ELF-1 (cell line): ENCODE data around the gene UGT1A7.
"Not testable (repeated sequence)": the region's sequence is repeated elsewhere in the genome, so short reads cannot be mapped to it uniquely, and the experiment has no call there.

Source experiments
- DNase-seq: peaks from one replicate; pipeline ENCODE4 v3.0.0-alpha.2; 2016; ENCODE audit warnings: low read depth, low spot score

UGT1A7 gene

DNA sequence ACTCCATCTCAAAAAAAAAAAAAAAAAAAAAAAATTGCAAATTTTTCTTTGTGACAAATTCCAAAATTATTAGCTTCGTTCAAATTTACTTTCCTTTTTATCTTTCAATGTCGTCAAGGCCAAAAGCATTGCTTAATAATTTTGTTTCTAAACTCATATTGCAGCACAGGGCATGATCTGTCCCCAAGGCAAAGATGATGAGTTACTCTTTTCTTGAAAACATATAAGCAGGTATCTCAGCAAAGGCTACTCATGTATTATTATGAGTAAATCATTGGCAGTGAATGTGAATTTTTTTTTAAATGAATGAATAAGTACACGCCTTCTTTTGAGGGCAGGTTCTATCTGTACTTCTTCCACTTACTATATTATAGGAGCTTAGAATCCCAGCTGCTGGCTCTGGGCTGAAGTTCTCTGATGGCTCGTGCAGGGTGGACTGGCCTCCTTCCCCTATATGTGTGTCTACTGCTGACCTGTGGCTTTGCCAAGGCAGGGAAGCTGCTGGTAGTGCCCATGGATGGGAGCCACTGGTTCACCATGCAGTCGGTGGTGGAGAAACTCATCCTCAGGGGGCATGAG, at the start of gene UGT1A7:
Gene UGT1A7, plus strand, starts transcription at position 381 of the 579 bp plus-strand sequence. Its CDS starts 37 bp downstream, at position 418.
- no peak for DNase-seq

DNA sequence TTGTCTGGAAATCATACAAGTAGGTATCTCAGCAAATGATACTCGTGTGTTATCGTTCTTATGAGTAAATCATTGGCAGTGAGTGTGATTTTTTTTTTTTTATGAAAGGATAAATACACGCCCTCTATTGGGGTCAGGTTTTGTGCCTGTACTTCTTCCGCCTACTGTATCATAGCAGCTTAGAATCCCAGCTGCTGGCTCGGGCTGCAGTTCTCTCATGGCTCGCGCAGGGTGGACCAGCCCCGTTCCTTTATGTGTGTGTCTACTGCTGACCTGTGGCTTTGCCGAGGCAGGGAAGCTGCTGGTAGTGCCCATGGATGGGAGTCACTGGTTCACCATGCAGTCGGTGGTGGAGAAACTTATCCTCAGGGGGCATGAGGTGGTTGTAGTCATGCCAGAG, 45.4 kb upstream of the UGT1A7 start, which contains the start of gene UGT1A10:
Gene UGT1A10, plus strand, starts transcription at position 143 of the 400 bp plus-strand sequence. Its CDS starts 75 bp downstream, at position 218.
- DNase-seq, result not testable (repeated sequence)

DNA sequence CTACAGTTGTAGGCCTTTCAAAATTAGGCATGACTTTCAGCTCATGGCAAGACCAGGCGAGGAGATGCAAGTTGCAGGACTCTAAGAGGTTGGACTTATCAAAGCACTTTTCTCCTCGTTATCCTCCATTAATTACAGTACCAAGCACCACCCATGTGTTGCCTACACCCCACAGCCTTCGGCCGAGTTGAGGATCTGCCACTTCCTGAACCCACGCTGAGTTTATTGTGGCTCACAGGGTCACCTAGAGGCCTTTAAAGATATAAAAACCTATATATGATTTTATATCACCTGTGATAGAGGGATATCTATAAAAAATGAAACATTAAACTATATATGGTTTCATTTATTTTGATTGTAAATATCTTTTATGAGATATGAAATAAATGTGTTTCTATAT, 42.9 kb upstream of the UGT1A7 start:
- no peak for DNase-seq

DNA sequence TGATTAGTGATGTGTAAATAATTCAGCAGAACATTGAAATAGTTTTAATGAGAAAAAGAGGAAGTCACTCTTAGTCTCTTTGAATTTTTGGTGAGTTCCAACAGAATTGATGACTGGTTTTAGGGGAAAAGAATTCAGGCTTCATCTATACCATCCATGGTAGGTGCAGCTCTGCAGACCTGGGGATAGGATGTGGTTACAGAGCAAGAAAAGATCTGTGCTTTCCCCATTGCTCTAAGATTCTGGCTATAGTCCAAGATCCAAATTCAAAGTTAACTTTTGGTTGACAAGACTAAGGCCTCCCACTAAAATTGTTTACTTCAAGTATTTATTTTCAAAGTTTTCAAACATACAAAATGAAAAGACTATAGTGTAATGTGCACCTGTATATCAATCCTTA, 41.8 kb upstream of the UGT1A7 start:
- no peak for DNase-seq

DNA sequence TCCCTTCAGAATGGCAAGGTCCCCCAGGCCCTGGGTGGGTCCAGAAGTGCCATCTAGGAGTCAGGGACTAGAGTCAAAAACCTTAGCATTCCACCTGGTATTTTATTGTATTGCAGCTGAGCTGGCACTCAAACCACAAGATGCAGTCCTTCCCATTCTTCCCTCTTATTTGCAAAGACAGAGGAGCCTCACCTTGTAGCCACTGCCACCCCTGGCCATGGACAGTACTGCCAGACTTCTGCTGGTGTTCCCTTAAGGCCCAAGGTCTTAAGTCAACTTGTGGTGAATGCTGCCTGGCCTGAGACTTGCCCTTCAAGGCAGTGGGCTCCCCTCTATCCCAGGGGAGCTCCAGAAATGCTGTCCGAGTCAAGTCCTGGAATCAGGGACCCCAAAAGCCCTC, 38.6 kb upstream of the UGT1A7 start:
- peak; percentile 16 for DNase-seq

DNA sequence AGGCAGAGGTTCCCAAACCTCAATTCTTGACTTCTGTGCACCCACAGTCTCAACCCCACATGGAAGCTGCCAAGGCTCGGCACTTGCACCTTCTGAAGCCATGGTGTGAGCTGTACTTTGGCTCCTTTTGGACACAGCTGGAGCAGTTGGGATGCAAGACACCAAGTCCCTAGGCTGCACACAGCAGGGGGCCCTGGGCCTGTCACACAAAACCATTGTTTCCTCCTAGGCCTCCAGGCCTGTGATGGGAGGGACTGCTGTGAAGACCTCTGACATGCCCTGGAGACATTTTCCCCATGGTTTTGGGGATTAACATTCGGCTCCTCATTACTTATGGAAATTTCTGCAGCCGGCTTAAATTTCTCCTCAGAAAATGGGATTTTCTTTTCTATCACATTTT, 35.7 kb upstream of the UGT1A7 start:
- not testable (repeated sequence) for DNase-seq

DNA sequence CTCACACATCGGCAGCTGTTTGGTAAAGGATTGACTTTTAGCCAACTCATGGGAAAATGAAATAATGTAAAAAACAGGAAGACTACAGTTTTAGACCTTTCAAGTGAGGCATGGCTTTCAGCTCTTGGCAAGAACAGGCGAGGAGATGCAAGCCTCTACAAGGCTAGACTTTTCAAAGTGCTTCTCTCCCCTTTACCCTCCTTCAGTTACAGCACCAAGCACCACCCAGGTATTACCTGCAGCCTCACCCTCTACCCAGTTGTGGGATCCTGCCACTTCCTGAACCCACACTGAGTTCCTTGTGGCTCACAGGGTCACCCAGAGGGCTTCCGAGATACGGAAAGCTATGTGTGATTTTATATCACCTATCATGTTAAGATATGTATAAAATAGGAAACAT, 30.7 kb upstream of the UGT1A7 start:
- DNase-seq, result no peak

DNA sequence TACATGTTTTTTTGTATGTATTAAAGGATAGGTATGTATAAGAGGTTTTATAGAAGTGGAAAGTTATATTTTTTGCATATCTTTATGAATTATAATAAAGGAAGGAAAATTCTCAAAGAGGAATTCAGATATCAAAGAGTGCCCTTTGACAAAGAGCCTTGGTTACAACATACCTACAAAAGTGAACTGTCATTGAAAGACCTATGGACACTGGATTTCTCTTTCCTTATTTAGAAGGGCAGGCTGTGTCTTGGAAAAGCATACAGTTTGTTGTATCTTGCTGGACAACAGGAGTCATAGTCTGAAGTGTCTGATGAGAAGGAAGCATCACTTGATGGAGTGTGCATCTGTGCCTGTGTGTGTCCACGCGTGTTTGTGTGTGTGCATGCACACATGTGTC, 30.3 kb upstream of the UGT1A7 start:
- no peak for DNase-seq

DNA sequence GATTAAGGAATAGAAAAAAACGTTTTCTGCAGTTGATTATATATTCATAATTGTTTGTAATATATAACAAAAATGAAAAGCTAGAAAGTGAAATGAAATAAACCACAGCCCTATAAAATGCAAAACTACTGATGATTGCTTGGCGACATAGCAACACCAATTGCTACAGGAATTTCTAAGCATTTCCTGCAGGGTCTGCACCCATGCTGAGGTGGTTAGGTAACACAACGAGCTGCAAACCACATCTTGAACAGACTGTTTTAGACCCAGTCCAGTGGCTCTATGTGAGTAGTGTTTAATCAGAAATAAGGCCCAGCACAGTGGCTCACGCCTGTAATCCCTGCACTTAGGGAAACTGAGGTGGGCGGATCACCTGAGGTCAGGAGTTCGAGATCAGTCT, 27.2 kb upstream of the UGT1A7 start:
- DNase-seq, result no peak

DNA sequence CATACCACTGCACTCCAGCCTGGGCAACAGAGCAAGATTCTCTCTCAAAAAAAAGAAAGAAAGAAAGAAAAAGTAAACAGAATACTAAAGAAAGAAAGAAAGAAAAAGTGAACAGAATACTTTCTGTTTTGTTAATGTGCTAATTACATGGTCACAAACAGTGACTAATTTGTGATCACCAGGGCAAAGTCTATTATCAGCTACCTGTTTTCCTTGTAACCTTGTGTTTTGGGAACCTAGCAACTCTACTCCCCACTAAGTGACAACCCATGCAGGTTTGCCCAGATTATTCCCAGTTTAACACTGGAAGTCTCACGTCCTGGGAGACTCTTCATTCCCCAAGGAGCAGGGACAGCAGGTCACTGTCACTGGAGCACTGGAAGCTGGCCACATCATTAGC, 26.7 kb upstream of the UGT1A7 start:
- no peak for DNase-seq

DNA sequence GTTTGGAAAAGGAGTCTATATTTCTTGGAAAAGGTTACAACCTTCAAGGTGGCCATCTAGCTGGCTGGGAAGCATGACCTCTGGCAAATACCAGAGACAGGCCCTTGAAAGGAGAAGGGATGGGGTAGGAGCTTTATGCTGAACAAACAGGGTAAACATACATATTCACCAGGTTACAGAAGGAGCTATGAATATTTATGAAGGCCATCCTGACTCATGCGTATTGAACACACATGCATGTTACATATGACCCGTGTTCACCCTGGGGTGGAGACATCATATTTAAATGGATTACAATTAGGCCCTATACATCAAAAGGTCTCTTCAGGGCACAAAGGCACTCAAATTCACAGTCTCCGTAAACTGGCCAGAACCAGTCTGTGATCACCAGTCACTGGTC, 25.8 kb upstream of the UGT1A7 start:
- not testable (repeated sequence) for DNase-seq

DNA sequence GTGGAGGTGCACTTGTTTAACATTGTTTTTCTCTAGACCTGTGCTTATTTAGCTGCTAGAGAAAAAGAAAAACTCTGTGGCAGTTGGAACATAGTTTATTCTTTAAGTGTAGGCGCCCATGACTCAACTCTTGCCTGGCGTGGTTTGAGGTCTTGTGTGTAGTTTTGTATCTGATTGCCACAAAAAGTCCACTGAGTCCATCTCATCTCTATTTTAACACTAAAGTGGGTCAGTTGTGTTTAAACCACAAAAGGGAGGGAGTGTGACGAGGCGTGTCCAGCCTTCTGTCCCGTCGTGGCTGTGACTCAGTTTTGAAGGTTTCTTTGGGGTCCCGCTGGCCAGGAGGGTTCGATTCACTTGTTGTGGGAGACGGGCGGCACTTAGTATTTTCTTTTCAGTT, 25.3 kb upstream of the UGT1A7 start:
- DNase-seq, result no peak

DNA sequence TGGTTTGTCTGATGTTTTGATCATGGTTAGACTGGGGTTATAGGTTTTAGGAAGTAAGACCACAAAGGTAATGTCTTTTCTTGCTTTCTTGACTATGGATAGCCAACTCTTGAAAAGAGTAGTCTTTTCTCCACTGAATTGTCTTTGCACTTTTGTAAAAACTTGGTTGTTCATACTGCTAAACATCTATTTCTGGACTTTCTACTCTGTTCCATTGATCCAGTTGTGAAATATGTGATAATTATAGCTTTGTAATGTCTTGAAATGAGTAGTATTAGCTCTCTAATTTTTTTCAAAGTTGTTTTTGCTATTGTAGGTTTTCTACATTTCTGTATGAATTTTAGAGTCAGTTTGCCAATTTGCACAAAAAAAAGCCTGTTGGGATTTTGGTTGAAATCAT, 23.1 kb upstream of the UGT1A7 start:
- DNase-seq, result no peak

DNA sequence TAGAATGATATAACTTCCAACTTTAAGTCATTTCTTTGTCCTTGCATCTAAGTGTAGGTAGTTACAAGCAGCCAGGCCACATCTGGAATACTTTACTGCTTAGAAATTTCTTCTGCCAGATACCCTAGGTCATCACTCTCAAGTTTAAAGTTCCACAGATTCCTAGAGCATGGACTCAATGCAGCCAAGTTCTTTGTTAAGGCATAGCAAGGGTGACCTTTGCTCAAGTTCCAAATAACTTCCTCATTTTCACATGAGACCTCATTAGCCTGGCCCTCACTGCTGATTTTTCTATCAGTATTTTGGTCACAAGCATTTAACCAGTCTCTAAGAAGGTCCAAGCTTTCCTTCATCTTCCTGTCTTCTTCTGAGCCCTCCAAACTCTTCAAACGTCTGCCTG, 17.8 kb upstream of the UGT1A7 start:
- DNase-seq, result no peak

DNA sequence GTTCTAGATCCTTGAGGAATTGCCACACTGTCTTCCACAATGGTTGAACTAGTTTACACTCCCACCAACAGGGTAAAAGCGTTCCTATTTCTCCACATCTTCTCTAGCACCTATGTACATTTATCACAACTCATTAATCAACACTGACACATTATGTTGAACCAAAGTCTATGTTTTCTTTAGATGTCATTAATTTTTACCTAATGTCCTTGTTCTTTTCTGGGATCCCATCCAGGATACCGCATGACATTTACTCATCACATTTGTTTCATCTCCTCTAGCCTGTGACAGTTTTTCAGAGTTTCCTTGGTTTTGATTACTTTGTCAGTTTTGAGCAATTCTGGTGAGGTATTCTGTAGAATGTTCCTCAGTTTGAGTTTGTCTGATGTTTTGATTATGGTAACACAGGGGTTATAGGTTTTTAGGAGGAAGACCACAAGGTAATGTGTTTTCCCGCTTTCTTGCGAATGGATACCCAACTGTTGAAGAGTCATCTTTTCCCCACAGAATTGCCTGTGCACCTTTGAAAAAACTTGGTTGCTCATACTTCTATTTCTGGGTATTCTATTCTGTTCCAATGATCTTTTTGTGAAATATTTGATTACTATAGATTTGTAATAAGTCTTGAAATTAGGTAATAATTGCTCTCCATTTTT, 13.0 kb upstream of the UGT1A7 start:
- no peak for DNase-seq

DNA sequence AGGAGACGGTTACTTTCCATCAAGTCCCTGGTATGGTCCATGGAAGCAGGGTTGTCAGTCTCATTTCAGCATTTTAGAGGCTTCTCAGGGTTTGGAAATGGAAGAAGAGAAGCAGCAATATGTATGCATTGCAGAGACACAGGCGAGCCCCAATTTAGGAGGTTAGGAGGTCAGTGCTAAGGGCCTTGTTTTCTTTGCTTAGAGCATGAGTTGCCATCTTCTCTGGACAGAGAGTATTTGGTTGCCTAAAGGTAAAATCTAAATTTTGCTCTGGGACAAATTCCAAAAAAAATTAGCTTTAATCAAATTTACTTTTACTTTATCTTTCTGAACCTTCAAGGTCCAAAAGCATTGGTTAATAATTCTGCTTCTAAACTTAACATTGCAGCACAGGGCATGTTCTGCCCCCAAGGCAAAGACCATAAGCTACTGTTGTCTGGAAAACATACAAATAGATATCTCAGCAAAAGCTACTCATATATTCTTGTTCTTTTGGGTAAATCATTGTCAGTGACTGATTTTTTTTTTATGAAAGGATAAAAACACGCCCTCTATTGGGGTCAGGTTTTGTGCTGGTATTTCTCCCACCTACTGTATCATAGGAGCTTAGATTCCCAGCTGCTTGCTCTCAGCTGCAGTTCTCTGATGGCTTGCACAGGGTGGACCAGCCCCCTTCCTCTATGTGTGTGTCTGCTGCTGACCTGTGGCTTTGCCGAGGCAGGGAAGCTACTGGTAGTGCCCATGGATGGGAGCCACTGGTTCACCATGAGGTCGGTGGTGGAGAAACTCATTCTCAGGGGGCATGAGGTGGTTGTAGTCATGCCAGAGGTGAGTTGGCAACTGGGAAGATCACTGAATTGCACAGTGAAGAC, 10.2 kb upstream of the UGT1A7 start, which contains the start of gene UGT1A9:
Gene UGT1A9, plus strand, starts transcription at position 609 of the 872 bp plus-strand sequence. Its CDS starts 37 bp downstream, at position 646.
- DNase-seq, result no peak

DNA sequence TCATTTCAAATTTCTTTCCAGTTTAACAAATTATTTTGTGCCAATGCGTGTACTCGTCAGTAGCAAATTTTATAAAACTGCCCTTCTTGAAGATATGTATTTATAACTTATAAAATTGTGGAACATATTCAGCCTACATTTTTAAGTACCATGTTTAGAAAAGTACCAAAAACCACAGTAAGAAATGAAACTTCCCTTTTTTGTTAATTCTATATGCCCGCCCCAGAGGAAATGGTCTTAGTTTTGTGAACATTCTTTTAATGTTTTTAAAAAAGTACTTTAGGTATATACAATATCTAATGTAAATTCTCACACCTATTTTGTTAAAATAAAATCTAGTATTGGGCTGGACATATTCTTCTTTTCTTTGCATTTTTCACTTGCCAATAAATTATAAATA, 8.8 kb upstream of the UGT1A7 start:
- DNase-seq, result no peak

DNA sequence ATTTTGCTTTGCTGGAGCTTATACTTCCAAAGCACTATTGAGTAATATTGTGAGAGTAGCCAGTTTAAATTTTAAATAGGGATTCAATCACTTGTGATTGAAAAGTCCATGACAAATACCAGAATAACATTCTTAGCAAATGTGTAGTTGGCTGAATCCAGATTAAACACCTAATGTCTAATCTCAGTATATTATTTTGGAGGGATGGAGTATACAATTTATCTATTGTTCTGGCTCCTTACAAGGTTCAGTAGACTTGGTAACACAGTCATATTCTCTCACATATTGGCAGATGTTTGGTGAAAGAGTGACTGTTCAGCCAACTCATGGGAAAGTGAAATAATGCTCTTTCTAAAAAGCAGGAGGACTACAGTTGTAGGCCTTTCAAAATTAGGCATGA, 7.8 kb upstream of the UGT1A7 start:
- DNase-seq, result no peak

DNA sequence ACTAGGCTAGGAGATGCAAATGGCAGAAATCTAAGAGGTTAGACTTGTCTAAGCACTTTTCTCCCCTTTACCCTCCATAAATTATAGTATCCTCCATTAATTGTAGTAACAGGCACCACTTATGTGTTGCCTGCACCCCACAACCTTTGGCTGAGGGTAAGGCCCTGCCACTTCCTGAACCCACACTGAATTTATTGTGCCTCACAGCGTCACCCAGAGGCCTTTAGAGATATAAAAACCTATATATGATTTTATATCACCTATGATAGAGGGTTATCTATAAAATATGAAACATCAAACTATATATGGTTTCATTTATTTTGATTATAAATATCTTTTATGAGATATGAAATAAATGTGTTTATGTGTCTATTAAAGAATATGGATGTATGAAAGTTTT, 7.4 kb upstream of the UGT1A7 start:
- no peak for DNase-seq

DNA sequence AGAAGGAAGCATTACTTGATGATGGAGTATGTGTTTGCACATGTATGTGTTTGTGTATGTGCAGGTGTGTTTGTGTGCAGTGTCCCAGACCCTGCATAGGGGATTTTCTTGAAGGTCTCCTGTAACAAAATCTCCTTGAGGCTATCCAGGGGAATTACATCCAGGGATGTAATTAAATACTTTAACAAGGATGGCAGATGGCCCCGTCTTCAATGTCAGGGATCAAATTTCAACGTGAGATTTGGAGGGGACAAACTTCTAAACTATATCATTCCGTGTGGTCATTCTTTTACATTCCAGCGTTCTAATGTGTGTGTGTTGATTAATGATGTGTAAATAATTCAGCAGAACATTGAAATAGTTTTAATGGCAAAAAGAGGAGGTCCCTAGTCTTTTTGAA, 6.7 kb upstream of the UGT1A7 start:
- no peak for DNase-seq

DNA sequence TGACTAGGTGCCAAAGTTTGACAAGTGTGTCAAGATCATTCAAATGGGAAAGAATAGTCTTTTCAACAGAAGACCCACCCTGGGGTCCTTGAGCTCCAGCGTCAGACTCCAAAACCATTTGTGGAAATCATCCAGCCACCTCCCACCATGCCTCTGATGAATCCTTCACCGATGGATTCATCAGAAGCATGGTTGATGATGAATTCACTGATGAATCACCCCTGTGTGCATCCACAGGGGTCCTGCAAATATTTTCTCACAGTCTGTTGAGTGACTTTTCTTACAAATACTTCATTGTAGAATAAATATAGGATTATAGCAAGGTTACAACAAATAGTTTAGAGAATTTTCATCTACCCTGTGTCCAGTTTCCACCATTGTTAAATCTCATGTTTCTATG, 5.7 kb upstream of the UGT1A7 start:
- DNase-seq, result no peak

DNA sequence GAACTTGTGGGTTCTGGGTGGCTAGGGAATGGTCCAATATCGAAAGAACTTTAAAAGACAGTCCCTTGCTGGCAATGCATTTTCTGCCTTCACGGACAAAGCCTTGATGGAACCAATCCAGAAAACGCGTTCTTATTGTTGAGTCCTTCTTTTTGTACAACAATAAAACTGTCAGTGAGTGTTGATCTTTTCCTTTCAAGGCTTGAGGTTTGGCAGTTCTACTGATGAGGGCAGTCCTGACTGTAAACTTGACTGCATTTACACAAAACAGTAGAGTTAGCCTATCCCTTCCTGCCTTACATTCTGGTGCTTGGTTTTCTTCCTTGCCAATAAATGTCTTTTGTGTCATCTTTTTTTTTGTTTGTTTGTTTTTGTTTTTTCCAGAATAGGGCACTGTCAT, 2.5 kb upstream of the UGT1A7 start:
- no peak for DNase-seq
